Skeletal muscle satellite cell (primary cell): ENCODE results near the gene FAM98B.

ENCODE experiments used
- H3K27me3 ChIP-seq: 2 replicates; pipeline ENCODE4 v1.7.0; 2013; ENCODE audit warnings: low read length; ENCODE audit not compliant: control insufficient read depth, insufficient read depth
- H3K36me3 ChIP-seq: 2 replicates; pipeline ENCODE4 v1.7.0; 2013; ENCODE audit warnings: mild to moderate bottlenecking, control low read depth, low read length; ENCODE audit not compliant: insufficient read depth
- H3K4me1 ChIP-seq: 2 replicates; pipeline ENCODE4 v1.7.0; 2013; ENCODE audit warnings: low read length; ENCODE audit not compliant: control insufficient read depth, insufficient read depth
- H3K4me2 ChIP-seq: 2 replicates; pipeline ENCODE4 v1.7.0; 2013; ENCODE audit warnings: mild to moderate bottlenecking, low read length
- H3K4me3 ChIP-seq: 2 replicates; pipeline ENCODE4 v1.7.0; 2013; ENCODE audit warnings: low read length
- H3K9ac ChIP-seq: 2 replicates; pipeline ENCODE4 v1.7.0; 2013; ENCODE audit warnings: mild to moderate bottlenecking, low read depth, low read length, moderate library complexity
- H3K9me3 ChIP-seq: replicated peaks from 2 replicates; pipeline ENCODE4 v1.7.0; 2013; ENCODE audit warnings: mild to moderate bottlenecking, control low read depth, low read length

FAM98B gene

GRCh38 chr15:38530113-38530512, 76.2 kb downstream of the FAM98B start:
- Histone ChIP-seq H3K4me3 (no peak overlapping the region), H3K27me3 (no peaks in the 10 kb centered on the region), H3K9ac (no peak overlapping the region), H3K36me3 (no peaks in the 10 kb centered on the region), H3K4me1 (peaks cover 7% of the 10 kb centered on the region), H3K9me3 (no peaks in the 10 kb centered on the region), H3K4me2 (no peak overlapping the region)

- Histone ChIP-seq H3K36me3 (no peaks in the 10 kb centered on the region), H3K4me3 (no peak overlapping the region), H3K27me3 (no peaks in the 10 kb centered on the region), H3K9ac (no peak overlapping the region), H3K4me1 (peaks cover 7% of the 10 kb centered on the region), H3K4me2 (peak overlapping the region; percentile 47), H3K9me3 (no peaks in the 10 kb centered on the region)
Measured at GRCh38 chr15:38531509-38531908, 77.6 kb downstream of the FAM98B start.

- Histone ChIP-seq H3K4me3 (no peak overlapping the region), H3K27me3 (no peaks in the 10 kb centered on the region), H3K9ac (no peak overlapping the region), H3K4me1 (peaks cover 7% of the 10 kb centered on the region), H3K4me2 (no peak overlapping the region), H3K36me3 (no peaks in the 10 kb centered on the region), H3K9me3 (no peaks in the 10 kb centered on the region)
Measured at GRCh38 chr15:38532728-38533127, 78.8 kb downstream of the FAM98B start.

GRCh38 chr15:38533416-38533915, 79.5 kb downstream of the FAM98B start:
- H3K27me3 ChIP-seq = no peaks in the 10 kb centered on the region
- no peak overlapping the region for H3K4me2 ChIP-seq
- no peak overlapping the region for H3K9ac ChIP-seq
- no peaks in the 10 kb centered on the region for H3K36me3 ChIP-seq
- H3K4me1 ChIP-seq = peaks cover 4% of the 10 kb centered on the region
- H3K4me3 ChIP-seq = no peak overlapping the region
- H3K9me3 ChIP-seq = no peaks in the 10 kb centered on the region

- H3K9me3 ChIP-seq = no peaks in the 10 kb centered on the region
- H3K9ac ChIP-seq = no peak overlapping the region
Measured at GRCh38 chr15:38533926-38534325, 80.0 kb downstream of the FAM98B start.

GRCh38 chr15:38534691-38535090, 80.8 kb downstream of the FAM98B start:
- Histone ChIP-seq H3K27me3 (no peaks in the 10 kb centered on the region), H3K9me3 (no peaks in the 10 kb centered on the region), H3K4me1 (peaks cover 4% of the 10 kb centered on the region), H3K9ac (no peak overlapping the region), H3K4me2 (no peak overlapping the region), H3K4me3 (no peak overlapping the region), H3K36me3 (no peaks in the 10 kb centered on the region)

More at GRCh38 chr15:38533926-38534325, 80.0 kb downstream of the FAM98B start:
- Histone ChIP-seq H3K4me2 (no peak overlapping the region), H3K4me3 (no peak overlapping the region), H3K4me1 (peaks cover 4% of the 10 kb centered on the region), H3K27me3 (no peaks in the 10 kb centered on the region), H3K36me3 (no peaks in the 10 kb centered on the region)

GRCh38 chr15:38535491-38536200, 81.7 kb downstream of the FAM98B start:
- H3K9me3 ChIP-seq = no peaks in the 10 kb centered on the region
- H3K4me3 ChIP-seq = no peak overlapping the region
- H3K4me1 ChIP-seq = peaks cover 4% of the 10 kb centered on the region

GRCh38 chr15:38536201-38536676, 82.3 kb downstream of the FAM98B start:
- H3K27me3 ChIP-seq = no peaks in the 10 kb centered on the region
- H3K4me1 ChIP-seq = peaks cover 4% of the 10 kb centered on the region
- H3K9me3 ChIP-seq = no peaks in the 10 kb centered on the region
- H3K4me3 ChIP-seq = no peak overlapping the region
- H3K36me3 ChIP-seq = no peaks in the 10 kb centered on the region
- H3K4me2 ChIP-seq = no peak overlapping the region
- H3K9ac ChIP-seq = no peak overlapping the region

More at GRCh38 chr15:38535491-38536200, 81.7 kb downstream of the FAM98B start:
- H3K9ac ChIP-seq = no peak overlapping the region
- no peak overlapping the region for H3K4me2 ChIP-seq
- H3K27me3 ChIP-seq = no peaks in the 10 kb centered on the region
- H3K36me3 ChIP-seq = no peaks in the 10 kb centered on the region
